ENCODE results near the gene EIF4EBP3.

The EIF4EBP3 gene

GRCh38 chr5:140566665-140567064, 19.2 kb downstream of the EIF4EBP3 start:
- in situ Hi-C loops (cut with HindIII; ENCODE audit: low sequenced_read_pairs): no loop called here
- DNase-seq (ENCODE audit: low read depth): no peak
- H3K4me3 ChIP-seq (ENCODE audit: low read depth, low read length): no peak overlapping the region
- no peak for TF ChIP-seq CTCF (IDR thresholded peaks at IDR 0.05; ENCODE audit: low read depth, low read length, missing control alignments)

GRCh38 chr5:140567136-140567818, 19.8 kb downstream of the EIF4EBP3 start:
- no peak for TF ChIP-seq CTCF (IDR thresholded peaks at IDR 0.05; ENCODE audit: low read depth, low read length, missing control alignments)
- no peak for DNase-seq (ENCODE audit: low read depth)
- in situ Hi-C loops (cut with HindIII; ENCODE audit: low sequenced_read_pairs): no loop called here
- no peak overlapping the region for H3K4me3 ChIP-seq (ENCODE audit: low read depth, low read length)

GRCh38 chr5:140567871-140568270, 20.4 kb downstream of the EIF4EBP3 start:
- H3K4me3 ChIP-seq (ENCODE audit: low read depth, low read length): no peak overlapping the region
- in situ Hi-C loops (cut with HindIII; ENCODE audit: low sequenced_read_pairs): no loop called here
- no peak for TF ChIP-seq CTCF (IDR thresholded peaks at IDR 0.05; ENCODE audit: low read depth, low read length, missing control alignments)
- no peak for DNase-seq (ENCODE audit: low read depth)

GRCh38 chr5:140568443-140569063, 21.1 kb downstream of the EIF4EBP3 start:
- in situ Hi-C loops (cut with HindIII; ENCODE audit: low sequenced_read_pairs): no loop called here

GRCh38 chr5:140569197-140569596, 21.7 kb downstream of the EIF4EBP3 start:
- in situ Hi-C loops (cut with HindIII; ENCODE audit: low sequenced_read_pairs): no loop called here
- TF ChIP-seq CTCF (IDR thresholded peaks at IDR 0.05; ENCODE audit: low read depth, low read length, missing control alignments): no peak
- no peak for DNase-seq (ENCODE audit: low read depth)
- H3K4me3 ChIP-seq (ENCODE audit: low read depth, low read length): no peak overlapping the region

More at GRCh38 chr5:140568443-140569063, 21.1 kb downstream of the EIF4EBP3 start:
- TF ChIP-seq CTCF (IDR thresholded peaks at IDR 0.05; ENCODE audit: low read depth, low read length, missing control alignments): no peak
- H3K4me3 ChIP-seq (ENCODE audit: low read depth, low read length): no peak overlapping the region
- DNase-seq (ENCODE audit: low read depth): no peak

- no peak for TF ChIP-seq CTCF (IDR thresholded peaks at IDR 0.05; ENCODE audit: low read depth, low read length, missing control alignments)
- in situ Hi-C loops (cut with HindIII; ENCODE audit: low sequenced_read_pairs): no loop called here
- no peak for DNase-seq (ENCODE audit: low read depth)
- no peak overlapping the region for H3K4me3 ChIP-seq (ENCODE audit: low read depth, low read length)
Measured at GRCh38 chr5:140570058-140570457, 22.6 kb downstream of the EIF4EBP3 start.

All from astrocyte of the cerebellum (primary cell).